AG04450 (cell line): ENCODE data around the gene PTPN1. TPM values are rescaled to one million over a fixed set of nuclear protein-coding genes. Genes with fewer than 3 reads are reported as not detected.

ENCODE experiments used
- CTCF ChIA-PET: fragments of 300-600, 350-600 bp; formaldehyde crosslinking; extraction: SDS; loops from one replicate; lab custom pipeline; 2022; ENCODE audit warnings: antibody characterized with exemption, inconsistent platforms; lab: Charles Lee
- POLR2A ChIA-PET: fragments of 350-600 bp; formaldehyde crosslinking; extraction: SDS; loops from one replicate; lab custom pipeline; 2021; ENCODE audit warnings: antibody characterized with exemption, inconsistent platforms; lab: Yijun Ruan, JAX
- DNase-seq: peaks from one replicate; pipeline ENCODE4 v3.0.0-alpha.2; 2011; ENCODE audit warnings: low read depth, low spot score
- H3K27ac ChIP-seq: one replicate; pipeline ENCODE4 v1.5.1; 2012; ENCODE audit warnings: low read depth, low read length, control low read depth
- H3K27me3 ChIP-seq: one replicate; pipeline ENCODE4 v1.6.0; 2012; ENCODE audit warnings: low read length; ENCODE audit not compliant: control insufficient read depth, insufficient read depth
- H3K4me3 ChIP-seq: 2 replicates; pipeline ENCODE4 v1.5.1; 2011; ENCODE audit warnings: mild to moderate bottlenecking, low read depth, low read length, control low read depth
- H3K9me3 ChIP-seq: 2 replicates; pipeline ENCODE4 v1.5.1; 2012; ENCODE audit warnings: low read length; ENCODE audit not compliant: control insufficient read depth, insufficient read depth
- polyA plus RNA-seq: library from polyadenylated mRNA; depleted of rRNA; stranded (reverse); fragments of >200 nt; gene quantifications from 2 replicates; pipeline ENCODE4 v1.2.3, GENCODE V29; 2011
- TF ChIP-seq, protein P1 (sequence below): IDR thresholded peaks from 2 replicates; pipeline ENCODE4 v1.5.1; 2011; ENCODE audit warnings: low read depth, low read length, control low read depth, inconsistent platforms

The PTPN1 gene
- polyA plus RNA-seq, 1 experiment: 54.7 TPM

DNA sequence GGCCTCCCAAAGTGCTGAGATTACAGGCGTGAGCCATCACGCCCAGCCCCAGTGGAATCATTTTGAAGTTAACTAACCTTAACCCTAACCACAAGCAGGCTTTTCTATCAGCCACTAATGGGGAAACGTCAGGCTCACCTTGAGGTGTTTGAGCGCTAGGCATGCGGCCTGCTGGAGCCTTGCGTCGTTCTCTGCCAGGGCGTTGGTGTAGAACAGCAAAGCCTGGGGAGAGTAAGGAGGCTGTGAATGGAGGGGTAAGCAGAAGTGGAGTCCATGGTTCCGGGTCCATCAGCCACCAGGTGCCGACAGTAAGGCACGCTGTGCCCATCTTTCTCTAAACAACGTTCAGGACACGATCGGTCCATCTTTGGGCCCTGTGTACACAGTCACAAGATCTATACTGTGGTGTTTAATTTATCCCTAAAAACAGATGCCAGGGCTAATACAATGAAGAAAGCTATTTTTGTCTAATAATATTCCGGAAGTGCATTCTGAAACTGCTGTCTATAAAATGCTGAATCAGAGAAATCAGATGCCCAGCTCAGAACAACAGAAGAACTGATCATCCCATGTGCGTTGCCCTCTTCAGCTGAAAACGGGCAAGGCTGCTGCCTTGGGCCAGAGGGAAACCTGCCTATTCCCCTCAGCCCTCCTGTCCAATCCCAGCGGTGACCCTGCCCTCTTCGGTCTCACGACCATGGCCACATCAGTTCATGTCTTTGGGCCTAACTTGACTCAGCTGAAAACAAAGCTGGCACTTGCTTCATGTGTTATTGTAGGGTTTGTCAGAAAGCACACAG lies 79.6 kb downstream of the PTPN1 start:
- DNase-seq: no peak
- Histone ChIP-seq H3K4me3 (no peak overlapping the region), H3K9me3 (no peaks in the 10 kb centered on the region; the same call in 1 of the 2 replicates), H3K27ac (no peak overlapping the region), H3K27me3 (no peaks in the 10 kb centered on the region)
- TF ChIP-seq, protein P1, sequence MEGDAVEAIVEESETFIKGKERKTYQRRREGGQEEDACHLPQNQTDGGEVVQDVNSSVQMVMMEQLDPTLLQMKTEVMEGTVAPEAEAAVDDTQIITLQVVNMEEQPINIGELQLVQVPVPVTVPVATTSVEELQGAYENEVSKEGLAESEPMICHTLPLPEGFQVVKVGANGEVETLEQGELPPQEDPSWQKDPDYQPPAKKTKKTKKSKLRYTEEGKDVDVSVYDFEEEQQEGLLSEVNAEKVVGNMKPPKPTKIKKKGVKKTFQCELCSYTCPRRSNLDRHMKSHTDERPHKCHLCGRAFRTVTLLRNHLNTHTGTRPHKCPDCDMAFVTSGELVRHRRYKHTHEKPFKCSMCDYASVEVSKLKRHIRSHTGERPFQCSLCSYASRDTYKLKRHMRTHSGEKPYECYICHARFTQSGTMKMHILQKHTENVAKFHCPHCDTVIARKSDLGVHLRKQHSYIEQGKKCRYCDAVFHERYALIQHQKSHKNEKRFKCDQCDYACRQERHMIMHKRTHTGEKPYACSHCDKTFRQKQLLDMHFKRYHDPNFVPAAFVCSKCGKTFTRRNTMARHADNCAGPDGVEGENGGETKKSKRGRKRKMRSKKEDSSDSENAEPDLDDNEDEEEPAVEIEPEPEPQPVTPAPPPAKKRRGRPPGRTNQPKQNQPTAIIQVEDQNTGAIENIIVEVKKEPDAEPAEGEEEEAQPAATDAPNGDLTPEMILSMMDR: no peak
- ChIA-PET CTCF (interaction anchor here (0.9 to 3.3 kb wide), 5 partner anchors 10 to 401 kb away, joined by 3 to 9 read pairs (median 6); no protein-coding TSS in a partner anchor), POLR2A (interaction anchor here (0.7 kb wide), 1 partner anchor 153 kb away, joined by 9 read pairs; no protein-coding TSS in a partner anchor)

DNA sequence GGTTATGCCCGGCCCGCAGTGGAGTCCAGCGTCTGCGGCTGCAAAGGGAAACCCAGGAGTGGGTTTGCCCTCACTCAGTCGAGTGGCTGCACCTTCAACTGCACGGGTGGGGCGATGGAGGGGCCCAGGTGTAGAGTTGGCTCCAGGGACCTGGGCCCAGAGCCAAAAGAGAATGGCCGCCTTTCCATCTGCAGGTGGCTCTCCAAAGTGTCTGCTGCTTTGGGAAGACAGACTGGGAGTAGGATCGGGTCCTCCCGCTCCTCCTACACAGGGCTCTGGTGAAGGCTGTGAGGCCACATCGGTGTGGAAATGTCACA lies 80.1 kb downstream of the PTPN1 start:
- no peaks in the 10 kb centered on the region; the same call in 1 of the 2 replicates for H3K9me3 ChIP-seq
- no peak overlapping the region for H3K27ac ChIP-seq
- H3K4me3 ChIP-seq: no peak overlapping the region
- no peaks in the 10 kb centered on the region for H3K27me3 ChIP-seq
- TF ChIP-seq, protein P1: no peak
- DNase-seq: no peak
- ChIA-PET CTCF (interaction anchor here (0.9 to 3.3 kb wide), 2 partner anchors 198 to 402 kb away, joined by 3 to 9 read pairs; no protein-coding TSS in a partner anchor), POLR2A (no interaction called here)

DNA sequence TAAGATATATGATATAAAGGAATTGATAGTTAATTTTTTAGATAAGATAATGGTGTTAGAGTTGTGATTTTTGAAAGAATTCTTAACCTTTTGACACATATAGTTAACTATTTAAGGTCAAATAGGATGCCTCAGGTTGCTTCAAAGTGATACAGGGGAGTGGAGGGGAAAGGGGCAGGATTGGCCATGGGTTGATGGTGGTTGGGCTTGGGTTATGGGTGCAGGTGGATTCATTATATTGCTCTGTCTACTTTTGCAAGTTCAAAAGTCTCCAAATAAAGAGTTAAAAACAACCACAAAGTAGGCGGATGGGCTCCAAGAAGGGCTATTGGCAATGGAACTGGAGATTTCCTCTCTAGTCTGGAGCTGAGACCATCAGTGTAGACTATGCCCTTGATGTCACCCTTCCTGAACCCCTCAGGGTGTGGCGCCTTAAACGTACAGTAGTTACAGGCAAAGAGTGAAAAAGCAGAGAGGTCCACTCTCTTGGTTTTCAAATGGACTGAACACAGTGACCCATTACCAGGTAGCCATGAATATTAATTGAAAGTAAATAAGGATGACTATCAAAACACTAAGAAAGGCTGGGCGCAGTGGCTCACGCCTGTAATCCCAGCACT lies 81.2 kb downstream of the PTPN1 start:
- Histone ChIP-seq H3K4me3 (no peak overlapping the region), H3K9me3 (no peaks in the 10 kb centered on the region; the same call in 1 of the 2 replicates), H3K27me3 (no peaks in the 10 kb centered on the region), H3K27ac (no peak overlapping the region)
- no peak for DNase-seq
- POLR2A ChIA-PET: no interaction called here
- TF ChIP-seq, protein P1: no peak
- CTCF ChIA-PET: interaction anchor here (0.6 to 1.7 kb wide), 2 partner anchors 9 to 158 kb away, joined by 3 to 8 read pairs; no protein-coding TSS in a partner anchor

DNA sequence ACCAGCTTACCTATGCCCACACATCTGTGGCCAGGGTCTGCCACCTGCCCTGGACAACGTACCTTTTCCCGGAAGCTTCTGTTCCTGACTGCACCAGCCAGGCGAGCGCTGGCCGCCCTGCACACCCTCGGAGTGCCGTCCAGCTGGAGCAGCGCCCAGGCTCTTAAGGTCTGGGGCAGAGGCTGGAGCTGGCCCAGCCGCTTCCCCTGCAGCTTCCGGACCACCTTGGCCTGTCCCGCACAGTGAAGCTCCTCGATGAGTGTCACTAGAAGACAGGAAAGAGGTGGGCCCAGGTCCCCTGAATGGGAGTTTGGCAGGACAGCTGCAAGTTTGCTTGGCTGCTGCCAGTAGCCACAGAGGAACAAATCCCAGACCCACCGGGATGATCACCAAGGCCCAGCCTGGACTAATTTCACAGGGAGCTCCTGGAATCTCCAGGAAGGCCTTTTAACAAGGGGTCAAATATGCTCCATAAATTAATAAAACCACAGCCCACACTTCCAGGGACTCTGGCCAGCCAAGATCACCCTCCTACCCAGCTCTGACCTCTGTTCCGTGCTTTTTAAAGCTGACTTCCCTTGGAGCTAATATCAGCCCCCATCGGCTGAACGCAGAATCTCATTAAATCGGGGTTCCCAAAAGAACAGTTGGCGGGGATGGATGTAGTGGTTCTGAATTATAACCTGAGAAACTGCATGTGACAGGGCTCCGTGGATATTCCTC lies 82.3 kb downstream of the PTPN1 start:
- Histone ChIP-seq H3K27me3 (no peaks in the 10 kb centered on the region), H3K27ac (no peak overlapping the region), H3K4me3 (no peak overlapping the region), H3K9me3 (no peaks in the 10 kb centered on the region; the same call in 1 of the 2 replicates)
- ChIA-PET POLR2A (no interaction called here), CTCF (interaction anchor here (0.6 to 1.7 kb wide), 5 partner anchors 10 to 196 kb away, joined by 3 to 8 read pairs (median 3); no protein-coding TSS in a partner anchor)
- TF ChIP-seq, protein P1: no peak
- DNase-seq: no peak
